Measurements from ENCODE around the gene ROR2.

ROR2 gene

DNA sequence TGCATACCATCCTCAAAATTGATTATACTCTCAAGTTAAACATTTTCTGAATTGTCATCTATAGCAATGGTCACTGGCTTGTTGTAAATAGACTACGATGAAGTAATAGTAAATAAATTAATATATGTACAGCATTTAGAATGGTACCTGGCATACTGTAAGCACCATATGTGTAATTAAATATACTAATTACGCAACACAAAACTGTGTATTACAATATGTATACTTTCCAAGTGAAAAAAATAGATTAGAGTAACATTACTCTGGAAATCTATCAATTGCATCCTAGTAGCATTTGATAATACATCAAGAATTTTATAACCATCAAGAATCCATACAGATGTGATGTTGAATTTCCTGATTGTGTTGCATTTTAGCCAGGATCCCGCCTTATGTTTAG, 17.2 kb upstream of the ROR2 start:
- TF ChIP-seq TAF1 (IDR thresholded peaks at IDR 0.05; ENCODE audit: borderline replicate concordance, insufficient read depth, low read length) (no peak), FOXP2 (optimal IDR thresholded peaks at IDR 0.05; ENCODE audit: borderline replicate concordance, extremely low read depth, extremely low read length, insufficient read depth) (no peak), POLR2AphosphoS5 (IDR thresholded peaks at IDR 0.05; ENCODE audit: low read depth, low read length) (no peak), SIN3A (IDR thresholded peaks at IDR 0.05; ENCODE audit: borderline replicate concordance, insufficient read depth, low read length) (no peak)
- TF ChIP-seq, protein P1, sequence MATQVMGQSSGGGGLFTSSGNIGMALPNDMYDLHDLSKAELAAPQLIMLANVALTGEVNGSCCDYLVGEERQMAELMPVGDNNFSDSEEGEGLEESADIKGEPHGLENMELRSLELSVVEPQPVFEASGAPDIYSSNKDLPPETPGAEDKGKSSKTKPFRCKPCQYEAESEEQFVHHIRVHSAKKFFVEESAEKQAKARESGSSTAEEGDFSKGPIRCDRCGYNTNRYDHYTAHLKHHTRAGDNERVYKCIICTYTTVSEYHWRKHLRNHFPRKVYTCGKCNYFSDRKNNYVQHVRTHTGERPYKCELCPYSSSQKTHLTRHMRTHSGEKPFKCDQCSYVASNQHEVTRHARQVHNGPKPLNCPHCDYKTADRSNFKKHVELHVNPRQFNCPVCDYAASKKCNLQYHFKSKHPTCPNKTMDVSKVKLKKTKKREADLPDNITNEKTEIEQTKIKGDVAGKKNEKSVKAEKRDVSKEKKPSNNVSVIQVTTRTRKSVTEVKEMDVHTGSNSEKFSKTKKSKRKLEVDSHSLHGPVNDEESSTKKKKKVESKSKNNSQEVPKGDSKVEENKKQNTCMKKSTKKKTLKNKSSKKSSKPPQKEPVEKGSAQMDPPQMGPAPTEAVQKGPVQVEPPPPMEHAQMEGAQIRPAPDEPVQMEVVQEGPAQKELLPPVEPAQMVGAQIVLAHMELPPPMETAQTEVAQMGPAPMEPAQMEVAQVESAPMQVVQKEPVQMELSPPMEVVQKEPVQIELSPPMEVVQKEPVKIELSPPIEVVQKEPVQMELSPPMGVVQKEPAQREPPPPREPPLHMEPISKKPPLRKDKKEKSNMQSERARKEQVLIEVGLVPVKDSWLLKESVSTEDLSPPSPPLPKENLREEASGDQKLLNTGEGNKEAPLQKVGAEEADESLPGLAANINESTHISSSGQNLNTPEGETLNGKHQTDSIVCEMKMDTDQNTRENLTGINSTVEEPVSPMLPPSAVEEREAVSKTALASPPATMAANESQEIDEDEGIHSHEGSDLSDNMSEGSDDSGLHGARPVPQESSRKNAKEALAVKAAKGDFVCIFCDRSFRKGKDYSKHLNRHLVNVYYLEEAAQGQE (IDR thresholded peaks at IDR 0.05; ENCODE audit: insufficient read depth in 1 of 2, low read depth in 2 of 2, low read length in 2 of 2), result no peak

DNA sequence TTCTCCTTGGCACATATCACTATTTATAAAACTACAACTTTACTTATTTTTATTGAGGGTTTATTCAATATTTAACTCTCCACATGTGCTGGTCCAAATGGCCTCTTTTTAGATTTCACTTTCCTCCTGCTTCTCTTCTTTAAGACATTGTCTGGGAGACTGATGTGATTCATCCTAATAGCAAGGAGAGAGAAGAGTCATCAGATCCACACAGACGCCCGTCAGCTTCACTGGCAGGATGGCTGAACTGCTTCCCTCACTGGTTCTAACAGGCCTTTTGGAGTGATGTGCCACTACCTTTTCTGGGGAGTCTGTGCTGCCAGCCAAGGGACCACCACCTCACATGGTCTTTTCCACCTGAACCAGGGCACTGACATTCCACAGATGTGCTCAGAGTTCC, 16.5 kb upstream of the ROR2 start:
- TF ChIP-seq SIN3A (IDR thresholded peaks at IDR 0.05; ENCODE audit: borderline replicate concordance, insufficient read depth, low read length), result no peak
- no peak for TF ChIP-seq POLR2AphosphoS5 (IDR thresholded peaks at IDR 0.05; ENCODE audit: low read depth, low read length)
- no peak for TF ChIP-seq TAF1 (IDR thresholded peaks at IDR 0.05; ENCODE audit: borderline replicate concordance, insufficient read depth, low read length)
- TF ChIP-seq FOXP2 (optimal IDR thresholded peaks at IDR 0.05; ENCODE audit: borderline replicate concordance, extremely low read depth, extremely low read length, insufficient read depth), result no peak
- TF ChIP-seq, protein P1 (IDR thresholded peaks at IDR 0.05; ENCODE audit: insufficient read depth in 1 of 2, low read depth in 2 of 2, low read length in 2 of 2), result no peak

DNA sequence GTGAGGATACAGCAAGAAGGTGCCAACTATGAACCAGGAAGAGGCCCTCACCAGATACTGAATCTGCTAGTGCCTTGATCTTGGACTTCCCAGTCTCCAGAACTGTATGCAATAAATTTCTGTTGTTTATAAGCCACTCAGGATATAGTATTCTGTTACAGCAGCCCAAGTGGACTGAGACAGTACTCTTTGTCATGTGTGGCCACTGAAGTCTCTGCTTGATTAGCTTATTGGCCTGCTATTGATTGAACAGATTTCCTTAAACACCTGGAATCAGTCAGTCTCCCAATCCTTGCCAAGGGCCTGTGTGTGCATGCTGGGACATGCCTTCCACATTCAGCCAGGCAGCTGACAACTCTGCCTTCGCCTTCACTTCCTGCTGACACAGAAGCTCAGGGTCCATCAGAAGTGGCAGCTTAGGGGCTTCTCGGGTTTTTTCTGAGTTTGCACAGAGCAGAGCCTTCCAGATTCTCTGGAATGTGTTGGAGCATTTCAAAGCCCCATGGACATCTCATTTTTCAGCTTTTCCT, 13.7 kb upstream of the ROR2 start:
- TF ChIP-seq SIN3A (IDR thresholded peaks at IDR 0.05; ENCODE audit: borderline replicate concordance, insufficient read depth, low read length) (no peak), TAF1 (IDR thresholded peaks at IDR 0.05; ENCODE audit: borderline replicate concordance, insufficient read depth, low read length) (no peak)

DNA sequence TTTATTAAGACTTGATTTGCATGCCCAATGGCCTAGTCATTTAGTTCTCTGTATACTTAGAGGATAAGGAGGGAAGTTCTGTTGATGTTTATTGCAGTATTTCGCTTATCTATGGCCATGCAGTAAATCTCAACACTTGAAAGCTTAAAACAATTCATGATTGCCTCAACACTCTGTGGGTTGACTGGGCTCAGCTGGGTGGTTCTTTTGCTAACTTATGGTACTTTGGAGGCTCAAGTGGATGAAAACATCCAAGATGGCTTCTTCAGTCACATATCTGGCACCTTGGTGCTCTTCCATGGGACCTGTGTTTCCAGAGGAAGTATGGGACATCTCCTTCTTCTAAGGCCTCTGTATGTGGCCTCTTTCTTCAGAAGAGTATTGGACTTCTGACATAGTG, 10.3 kb upstream of the ROR2 start:
- no peak for TF ChIP-seq POLR2AphosphoS5 (IDR thresholded peaks at IDR 0.05; ENCODE audit: low read depth, low read length)
- no peak for TF ChIP-seq FOXP2 (optimal IDR thresholded peaks at IDR 0.05; ENCODE audit: borderline replicate concordance, extremely low read depth, extremely low read length, insufficient read depth)
- no peak for TF ChIP-seq TAF1 (IDR thresholded peaks at IDR 0.05; ENCODE audit: borderline replicate concordance, insufficient read depth, low read length)
- TF ChIP-seq, protein P1 (IDR thresholded peaks at IDR 0.05; ENCODE audit: insufficient read depth in 1 of 2, low read depth in 2 of 2, low read length in 2 of 2), result no peak
- no peak for TF ChIP-seq SIN3A (IDR thresholded peaks at IDR 0.05; ENCODE audit: borderline replicate concordance, insufficient read depth, low read length)

DNA sequence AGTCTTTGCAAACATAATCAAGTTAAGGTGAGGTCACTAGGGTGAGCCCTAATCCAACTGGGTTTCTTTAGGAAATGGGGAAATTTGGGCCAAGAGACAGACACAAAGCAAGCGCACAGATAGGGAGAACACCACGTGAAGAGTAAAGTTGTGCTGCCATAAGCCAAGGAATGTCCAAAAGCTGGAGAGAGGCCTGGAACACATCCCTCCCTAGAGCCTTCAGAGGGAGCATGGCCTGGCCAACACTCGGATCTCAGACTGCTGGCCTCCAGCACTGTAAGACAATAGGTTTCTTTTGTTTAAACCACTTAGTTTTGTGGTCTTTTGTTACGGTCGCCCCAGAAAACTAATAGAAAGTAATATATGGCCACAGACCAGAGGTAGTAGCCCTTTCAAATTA, 8.1 kb upstream of the ROR2 start:
- no peak for TF ChIP-seq SIN3A (IDR thresholded peaks at IDR 0.05; ENCODE audit: borderline replicate concordance, insufficient read depth, low read length)
- TF ChIP-seq FOXP2 (optimal IDR thresholded peaks at IDR 0.05; ENCODE audit: borderline replicate concordance, extremely low read depth, extremely low read length, insufficient read depth), result no peak
- no peak for TF ChIP-seq TAF1 (IDR thresholded peaks at IDR 0.05; ENCODE audit: borderline replicate concordance, insufficient read depth, low read length)
- TF ChIP-seq, protein P1 (IDR thresholded peaks at IDR 0.05; ENCODE audit: insufficient read depth in 1 of 2, low read depth in 2 of 2, low read length in 2 of 2), result no peak
- TF ChIP-seq POLR2AphosphoS5 (IDR thresholded peaks at IDR 0.05; ENCODE audit: low read depth, low read length), result no peak
